ENCODE measurements around the gene MYO16.
"Not testable (repeated sequence)": the region's sequence is repeated elsewhere in the genome, so short reads cannot be mapped to it uniquely, and the experiment has no call there.

MYO16 gene

DNA sequence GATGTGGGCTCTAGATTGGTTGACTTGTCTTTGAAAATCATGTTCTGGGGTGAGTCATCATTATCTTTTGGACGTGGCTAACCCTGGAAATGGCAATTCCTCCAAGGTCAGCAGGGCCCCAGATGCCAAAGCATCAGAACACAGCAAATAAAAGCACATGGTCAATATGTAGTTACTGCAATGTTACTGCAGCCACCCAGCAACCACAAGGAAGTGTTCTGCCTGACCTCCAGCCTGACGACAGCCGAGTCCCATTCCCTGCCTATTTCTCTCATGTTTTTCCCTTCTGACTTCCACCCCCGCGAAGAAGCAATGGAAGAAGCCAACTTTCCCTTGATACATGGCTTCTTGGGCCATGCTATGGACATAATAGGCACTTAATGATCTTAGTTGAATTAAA lies 579.1 kb downstream of the MYO16 start:
- no peaks in the 10 kb centered on the region for H3K27me3 Mint-ChIP-seq (ENCODE audit: low read depth)
- no peaks in the 10 kb centered on the region for H3K9me3 Mint-ChIP-seq
- no peaks in the 10 kb centered on the region for H3K36me3 Mint-ChIP-seq (ENCODE audit: low read depth)

GRCh38 chr13:109209526-109209925 lies 580.1 kb downstream of the MYO16 start:
- H3K9me3 Mint-ChIP-seq, result no peaks in the 10 kb centered on the region
- H3K27me3 Mint-ChIP-seq (ENCODE audit: low read depth), result no peaks in the 10 kb centered on the region
- H3K4me3 Mint-ChIP-seq, result no peak overlapping the region
- DNase-seq (ENCODE audit: low spot score), result no peak
- no peaks in the 10 kb centered on the region for H3K36me3 Mint-ChIP-seq (ENCODE audit: low read depth)
- no peak overlapping the region for H3K27ac Mint-ChIP-seq
- no peaks in the 10 kb centered on the region for H3K4me1 Mint-ChIP-seq (ENCODE audit: low read depth)

More for the DNA sequence above, 579.1 kb downstream of the MYO16 start:
- Mint-ChIP-seq H3K4me1 (ENCODE audit: low read depth) (no peaks in the 10 kb centered on the region), H3K4me3 (no peak overlapping the region), H3K27ac (no peak overlapping the region)
- no peak for DNase-seq (ENCODE audit: low spot score)

DNA sequence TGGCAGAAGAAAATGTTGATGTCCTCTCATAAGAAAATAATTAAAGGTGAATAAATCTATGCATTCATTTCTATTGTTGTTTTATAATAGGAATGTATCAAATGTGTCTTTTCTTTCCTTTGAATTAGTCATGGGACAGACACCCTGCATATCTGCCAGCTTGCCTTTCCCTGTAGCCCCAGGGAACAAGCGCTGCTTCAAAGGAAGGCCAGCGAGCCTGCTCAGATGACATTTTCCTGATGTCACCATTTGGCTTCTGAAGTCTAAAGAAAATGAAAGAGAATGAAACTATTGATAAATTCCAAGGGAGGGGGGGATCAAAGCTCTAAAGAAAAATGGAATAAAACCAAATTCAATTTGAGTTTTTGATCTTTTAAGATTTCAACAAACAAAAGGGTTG lies 582.2 kb downstream of the MYO16 start:
- no peaks in the 10 kb centered on the region for H3K9me3 Mint-ChIP-seq
- H3K4me3 Mint-ChIP-seq, result no peak overlapping the region
- H3K4me1 Mint-ChIP-seq (ENCODE audit: low read depth), result no peaks in the 10 kb centered on the region
- no peak for DNase-seq (ENCODE audit: low spot score)
- no peak overlapping the region for H3K27ac Mint-ChIP-seq
- H3K27me3 Mint-ChIP-seq (ENCODE audit: low read depth), result no peaks in the 10 kb centered on the region
- no peaks in the 10 kb centered on the region for H3K36me3 Mint-ChIP-seq (ENCODE audit: low read depth)

- H3K36me3 Mint-ChIP-seq (ENCODE audit: low read depth), result no peaks in the 10 kb centered on the region
- H3K27ac Mint-ChIP-seq, result no peak overlapping the region
- no peak overlapping the region for H3K4me3 Mint-ChIP-seq
- no peaks in the 10 kb centered on the region for H3K9me3 Mint-ChIP-seq
- no peak for DNase-seq (ENCODE audit: low spot score)
- H3K27me3 Mint-ChIP-seq (ENCODE audit: low read depth), result no peaks in the 10 kb centered on the region
- no peaks in the 10 kb centered on the region for H3K4me1 Mint-ChIP-seq (ENCODE audit: low read depth)
These were observed 583.2 kb downstream of the MYO16 start for GRCh38 chr13:109212650-109213049.

GRCh38 chr13:109213714-109214113 lies 584.3 kb downstream of the MYO16 start:
- H3K9me3 Mint-ChIP-seq, result no peaks in the 10 kb centered on the region
- H3K27ac Mint-ChIP-seq, result no peak overlapping the region
- no peak for DNase-seq (ENCODE audit: low spot score)
- H3K4me3 Mint-ChIP-seq, result no peak overlapping the region
- H3K4me1 Mint-ChIP-seq (ENCODE audit: low read depth), result no peaks in the 10 kb centered on the region
- H3K27me3 Mint-ChIP-seq (ENCODE audit: low read depth), result no peaks in the 10 kb centered on the region
- H3K36me3 Mint-ChIP-seq (ENCODE audit: low read depth), result no peaks in the 10 kb centered on the region

DNA sequence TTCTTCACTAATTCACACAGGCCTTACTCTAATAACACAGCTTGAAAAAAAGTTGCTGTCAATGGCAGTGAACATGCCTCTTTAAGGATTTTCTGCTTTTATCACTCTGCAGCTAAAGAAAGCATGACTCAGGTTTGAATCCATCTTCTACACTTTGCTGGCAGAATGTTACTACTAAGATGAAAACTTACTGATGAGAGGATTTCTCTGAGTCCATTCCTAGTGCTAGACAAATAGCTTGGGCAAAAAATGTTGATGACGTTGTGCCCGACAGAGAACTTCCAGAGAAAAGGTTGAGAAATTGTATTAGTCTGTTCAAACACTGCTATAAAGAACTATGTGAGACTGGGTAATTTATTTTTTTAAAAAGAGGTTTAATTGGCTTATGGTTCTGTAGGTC lies 585.0 kb downstream of the MYO16 start:
- Mint-ChIP-seq H3K27ac (no peak overlapping the region), H3K27me3 (ENCODE audit: low read depth) (no peaks in the 10 kb centered on the region), H3K4me1 (ENCODE audit: low read depth) (no peaks in the 10 kb centered on the region), H3K9me3 (no peaks in the 10 kb centered on the region), H3K36me3 (ENCODE audit: low read depth) (no peaks in the 10 kb centered on the region), H3K4me3 (no peak overlapping the region)
- no peak for DNase-seq (ENCODE audit: low spot score)

DNA sequence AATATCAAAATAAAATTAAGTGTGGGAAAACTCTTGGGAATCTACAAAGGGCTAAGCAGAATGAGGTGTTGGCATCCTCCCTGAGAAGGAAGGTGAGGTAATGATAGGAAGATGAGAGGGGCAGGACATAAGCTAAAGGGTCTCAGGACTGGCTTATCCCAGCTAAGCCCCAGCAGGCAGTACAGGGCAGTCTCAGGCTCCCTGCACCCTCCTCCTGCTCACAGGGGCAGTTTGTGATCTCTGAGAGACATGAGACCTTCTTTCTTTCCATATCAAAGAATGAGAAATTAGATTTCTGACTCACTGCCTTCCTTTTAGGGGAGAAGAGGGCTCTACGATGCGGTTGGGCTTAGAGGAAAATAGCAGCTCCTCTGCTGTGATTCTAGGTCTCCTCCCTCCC lies 586.0 kb downstream of the MYO16 start:
- H3K27ac Mint-ChIP-seq, result no peak overlapping the region
- no peaks in the 10 kb centered on the region for H3K27me3 Mint-ChIP-seq (ENCODE audit: low read depth)
- no peaks in the 10 kb centered on the region for H3K36me3 Mint-ChIP-seq (ENCODE audit: low read depth)
- H3K4me3 Mint-ChIP-seq, result no peak overlapping the region
- no peaks in the 10 kb centered on the region for H3K4me1 Mint-ChIP-seq (ENCODE audit: low read depth)
- DNase-seq (ENCODE audit: low spot score), result no peak
- no peaks in the 10 kb centered on the region for H3K9me3 Mint-ChIP-seq

DNA sequence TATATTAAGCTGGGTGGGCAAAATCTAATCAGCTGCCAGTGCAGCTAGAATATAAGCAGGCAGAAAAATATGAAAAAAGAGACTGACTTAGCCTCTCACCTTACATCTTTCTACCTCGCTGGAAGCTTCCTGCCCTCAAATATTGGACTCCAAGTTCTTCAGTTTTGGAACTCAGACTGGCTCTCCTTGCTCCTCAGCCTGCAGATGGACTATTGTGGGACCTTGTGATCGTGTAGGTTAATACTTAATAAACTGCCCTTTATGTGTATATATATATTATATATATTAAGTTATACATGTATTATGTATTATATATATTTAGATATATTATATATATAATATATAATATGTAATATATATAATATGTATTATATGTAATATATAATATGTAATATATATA lies 588.1 kb downstream of the MYO16 start:
- H3K27ac Mint-ChIP-seq; H3K27me3 Mint-ChIP-seq (ENCODE audit: low read depth); H3K4me1 Mint-ChIP-seq (ENCODE audit: low read depth); H3K36me3 Mint-ChIP-seq (ENCODE audit: low read depth); DNase-seq (ENCODE audit: low spot score); H3K9me3 Mint-ChIP-seq; H3K4me3 Mint-ChIP-seq: not testable (repeated sequence)

- H3K27ac Mint-ChIP-seq, result no peak overlapping the region
These were observed 591.2 kb downstream of the MYO16 start for GRCh38 chr13:109220631-109221030.

GRCh38 chr13:109224033-109224432 lies 594.6 kb downstream of the MYO16 start:
- Mint-ChIP-seq H3K36me3 (ENCODE audit: low read depth) (no peaks in the 10 kb centered on the region), H3K27ac (no peak overlapping the region), H3K27me3 (ENCODE audit: low read depth) (no peaks in the 10 kb centered on the region), H3K4me3 (no peak overlapping the region), H3K9me3 (no peaks in the 10 kb centered on the region), H3K4me1 (ENCODE audit: low read depth) (no peaks in the 10 kb centered on the region)
- no peak for DNase-seq (ENCODE audit: low spot score)

More at GRCh38 chr13:109220631-109221030, 591.2 kb downstream of the MYO16 start:
- no peaks in the 10 kb centered on the region for H3K27me3 Mint-ChIP-seq (ENCODE audit: low read depth)
- no peak overlapping the region for H3K4me3 Mint-ChIP-seq
- DNase-seq (ENCODE audit: low spot score), result no peak
- no peaks in the 10 kb centered on the region for H3K36me3 Mint-ChIP-seq (ENCODE audit: low read depth)
- H3K4me1 Mint-ChIP-seq (ENCODE audit: low read depth), result no peaks in the 10 kb centered on the region
- no peaks in the 10 kb centered on the region for H3K9me3 Mint-ChIP-seq

- Mint-ChIP-seq H3K4me3 (no peak overlapping the region), H3K36me3 (ENCODE audit: low read depth) (no peaks in the 10 kb centered on the region), H3K9me3 (peaks cover 6% of the 10 kb centered on the region), H3K4me1 (ENCODE audit: low read depth) (no peaks in the 10 kb centered on the region), H3K27ac (no peak overlapping the region), H3K27me3 (ENCODE audit: low read depth) (no peaks in the 10 kb centered on the region)
- no peak for DNase-seq (ENCODE audit: low spot score)
These were observed 597.2 kb downstream of the MYO16 start for GRCh38 chr13:109226631-109227030.

DNA sequence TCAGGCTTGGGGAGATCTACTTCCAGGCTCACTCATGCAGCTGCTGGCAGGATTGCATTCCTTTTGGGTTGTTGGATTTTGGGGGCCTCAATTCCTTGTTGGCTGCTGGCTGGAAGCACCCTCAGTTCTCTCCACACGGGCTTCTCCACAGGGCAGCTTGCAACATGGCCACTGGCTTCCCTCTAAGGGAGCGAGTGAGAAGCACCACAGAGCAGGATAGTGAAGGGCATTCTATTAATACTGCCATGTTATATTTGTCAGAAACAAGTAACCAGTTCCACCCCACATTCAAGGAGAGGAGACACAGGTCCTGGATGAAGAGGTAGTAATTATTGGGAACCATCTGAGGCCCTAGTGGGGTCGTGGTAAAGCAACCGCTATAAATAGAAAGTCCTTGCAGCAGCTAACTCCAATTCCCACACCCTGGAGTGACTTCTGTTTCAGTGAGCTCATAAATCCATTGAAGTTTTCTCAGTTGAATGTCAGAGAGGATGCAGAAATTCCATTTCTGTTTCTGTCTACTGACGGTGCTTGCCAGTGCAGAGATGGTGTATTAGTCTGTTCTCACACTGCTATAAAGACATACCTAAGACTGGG lies 598.0 kb downstream of the MYO16 start:
- H3K9me3 Mint-ChIP-seq, result peaks cover 6% of the 10 kb centered on the region
- H3K4me3 Mint-ChIP-seq, result no peak overlapping the region
- H3K36me3 Mint-ChIP-seq (ENCODE audit: low read depth), result no peaks in the 10 kb centered on the region
- H3K4me1 Mint-ChIP-seq (ENCODE audit: low read depth), result no peaks in the 10 kb centered on the region
- H3K27me3 Mint-ChIP-seq (ENCODE audit: low read depth), result no peaks in the 10 kb centered on the region
- DNase-seq (ENCODE audit: low spot score), result no peak
- no peak overlapping the region for H3K27ac Mint-ChIP-seq

- no peak overlapping the region for H3K4me3 Mint-ChIP-seq
- DNase-seq (ENCODE audit: low spot score), result no peak
- peaks cover 6% of the 10 kb centered on the region for H3K9me3 Mint-ChIP-seq
- no peaks in the 10 kb centered on the region for H3K27me3 Mint-ChIP-seq (ENCODE audit: low read depth)
- no peaks in the 10 kb centered on the region for H3K4me1 Mint-ChIP-seq (ENCODE audit: low read depth)
- H3K27ac Mint-ChIP-seq, result no peak overlapping the region
- no peaks in the 10 kb centered on the region for H3K36me3 Mint-ChIP-seq (ENCODE audit: low read depth)
These were observed 598.8 kb downstream of the MYO16 start for GRCh38 chr13:109228211-109228610.

DNA sequence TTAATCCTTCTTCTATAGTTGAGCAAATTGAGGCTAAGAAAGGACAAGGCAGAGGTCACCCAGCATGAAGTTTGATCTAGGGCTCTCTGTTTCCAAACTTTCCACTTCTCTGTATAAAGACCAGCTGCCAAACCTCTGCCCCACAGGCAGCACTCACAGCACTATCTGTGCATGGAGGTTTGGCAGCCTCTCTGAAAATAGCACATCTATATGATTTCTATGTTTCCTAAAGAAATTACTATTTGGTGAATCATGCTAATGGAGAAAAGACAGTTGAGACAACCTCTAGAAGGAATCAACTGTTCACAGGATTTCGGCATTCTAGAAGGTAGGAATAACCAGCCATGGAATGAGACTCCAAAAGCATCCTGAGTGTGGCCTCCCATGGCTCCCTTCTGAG lies 602.5 kb downstream of the MYO16 start:
- Mint-ChIP-seq H3K4me3 (no peak overlapping the region), H3K4me1 (ENCODE audit: low read depth) (no peaks in the 10 kb centered on the region), H3K27ac (no peak overlapping the region), H3K27me3 (ENCODE audit: low read depth) (no peaks in the 10 kb centered on the region), H3K36me3 (ENCODE audit: low read depth) (no peaks in the 10 kb centered on the region), H3K9me3 (peaks cover 6% of the 10 kb centered on the region)
- DNase-seq (ENCODE audit: low spot score), result no peak

- Mint-ChIP-seq H3K9me3 (peaks cover 6% of the 10 kb centered on the region), H3K27ac (no peak overlapping the region), H3K36me3 (ENCODE audit: low read depth) (no peaks in the 10 kb centered on the region), H3K4me3 (no peak overlapping the region), H3K4me1 (ENCODE audit: low read depth) (no peaks in the 10 kb centered on the region), H3K27me3 (ENCODE audit: low read depth) (no peaks in the 10 kb centered on the region)
- DNase-seq (ENCODE audit: low spot score), result no peak
These were observed 603.9 kb downstream of the MYO16 start for GRCh38 chr13:109233293-109233692.

Measured in T-helper 2 cell treated with Interferon-gamma antibody and Interleukin-4, amounts not matched to agents 5 μg/mL and 100 μg/mL, for 36 hours (primary cell).